Uterus (tissue), 2 donors: ENCODE data around the gene SMAD3.

Experiments
- POLR2A ChIP-seq, 2 donors: fragments of 450-650 bp; IDR thresholded peaks; one replicate each; pipeline ENCODE4 v1.6.1; 2016; ENCODE audit warnings: antibody characterized with exemption in 2 of 2, mild to moderate bottlenecking in 1 of 2, moderate library complexity in 1 of 2
- TF ChIP-seq, protein P1 (sequence below), 4 experiments: fragments of 200-600 bp in 2 of 4; fragments of 450-650 bp in 2 of 4; sonication (generic) in 2 of 4; IDR thresholded peaks; one replicate each; pipeline ENCODE4 v1.5.1; 2016 to 2019; ENCODE audit warnings: antibody characterized with exemption in 4 of 4, mild to moderate bottlenecking in 2 of 4, moderate library complexity in 1 of 4

DNA sequence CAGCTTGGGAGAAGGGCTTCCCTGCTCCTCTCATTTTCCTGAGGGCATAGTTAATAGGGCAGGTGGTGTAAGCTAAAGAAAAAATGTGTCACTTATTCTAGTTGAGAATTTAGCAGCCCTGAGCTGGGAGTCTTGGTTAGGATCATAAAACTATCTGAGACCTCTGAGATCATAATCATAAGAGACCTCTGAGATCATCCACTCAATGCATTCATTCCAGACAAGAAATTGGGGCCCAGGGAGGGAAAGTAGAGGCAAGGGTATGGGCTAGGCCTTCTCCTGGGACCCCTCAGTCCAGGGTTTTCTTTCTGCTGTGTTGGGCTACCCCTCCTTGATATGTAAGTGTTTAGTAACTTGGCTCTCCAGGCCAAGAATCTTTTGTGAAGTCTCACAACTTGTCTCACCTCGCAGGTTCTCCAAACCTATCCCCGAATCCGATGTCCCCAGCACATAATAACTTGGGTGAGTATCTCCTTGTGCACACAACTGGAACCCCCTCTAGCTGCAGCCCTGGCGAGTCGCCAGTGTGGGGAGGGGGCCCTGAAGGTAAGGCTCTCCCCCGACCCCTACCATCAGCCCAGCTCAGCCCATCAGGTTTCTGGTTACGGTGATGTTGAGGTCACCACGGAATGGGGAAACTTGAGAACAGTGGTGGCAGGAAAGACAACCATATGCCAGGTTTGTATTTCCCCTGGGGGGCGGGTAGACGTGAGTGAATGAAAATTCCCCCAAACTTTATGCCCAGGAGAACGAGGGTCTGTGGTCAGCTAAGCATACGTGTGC is 104.9 kb downstream of the SMAD3 start:
- TF ChIP-seq, protein P1, sequence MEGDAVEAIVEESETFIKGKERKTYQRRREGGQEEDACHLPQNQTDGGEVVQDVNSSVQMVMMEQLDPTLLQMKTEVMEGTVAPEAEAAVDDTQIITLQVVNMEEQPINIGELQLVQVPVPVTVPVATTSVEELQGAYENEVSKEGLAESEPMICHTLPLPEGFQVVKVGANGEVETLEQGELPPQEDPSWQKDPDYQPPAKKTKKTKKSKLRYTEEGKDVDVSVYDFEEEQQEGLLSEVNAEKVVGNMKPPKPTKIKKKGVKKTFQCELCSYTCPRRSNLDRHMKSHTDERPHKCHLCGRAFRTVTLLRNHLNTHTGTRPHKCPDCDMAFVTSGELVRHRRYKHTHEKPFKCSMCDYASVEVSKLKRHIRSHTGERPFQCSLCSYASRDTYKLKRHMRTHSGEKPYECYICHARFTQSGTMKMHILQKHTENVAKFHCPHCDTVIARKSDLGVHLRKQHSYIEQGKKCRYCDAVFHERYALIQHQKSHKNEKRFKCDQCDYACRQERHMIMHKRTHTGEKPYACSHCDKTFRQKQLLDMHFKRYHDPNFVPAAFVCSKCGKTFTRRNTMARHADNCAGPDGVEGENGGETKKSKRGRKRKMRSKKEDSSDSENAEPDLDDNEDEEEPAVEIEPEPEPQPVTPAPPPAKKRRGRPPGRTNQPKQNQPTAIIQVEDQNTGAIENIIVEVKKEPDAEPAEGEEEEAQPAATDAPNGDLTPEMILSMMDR (IDR thresholded peaks at IDR 0.05): no peak
- no peak for TF ChIP-seq POLR2A (IDR thresholded peaks at IDR 0.05)
